K562 (cell line): Measurements from ENCODE around the gene VDR. TPM values are rescaled to one million over a fixed set of nuclear protein-coding genes. Genes with fewer than 3 reads are reported as not detected.

Source experiments
- CBFA2T3 ChIP-seq: fragments of 450-650 bp; IDR thresholded peaks from 2 replicates; pipeline ENCODE4 v1.6.1; 2017
- JUND ChIP-seq, 2 experiments: IDR thresholded peaks; 2 replicates in 1 of 2; 3 replicates in 1 of 2; pipeline ENCODE4 v1.6.1; 2011; ENCODE audit warnings: borderline replicate concordance in 2 of 2, low read depth in 2 of 2, low read length in 2 of 2, improper control_type of control experiment in 1 of 2, missing biosample characterization in 1 of 2, missing genetic modification characterization in 1 of 2, missing genetic modification reagents in 1 of 2
- NR2C2 ChIP-seq, 2 experiments: fragments of 200-800 bp in 1 of 2; sonication (Bioruptor generic) in 1 of 2; sonication (generic) in 1 of 2; formaldehyde crosslinking in 1 of 2; IDR thresholded peaks; 2 replicates each; pipeline versions ENCODE4 v1.6.1 to v1.8.0; 2016 to 2022; ENCODE audit warnings: mild to moderate bottlenecking in 1 of 2, missing compliant biosample characterization in 1 of 2, missing genetic modification characterization in 1 of 2, missing genetic modification reagents in 1 of 2
- RCOR1 ChIP-seq, 2 experiments: IDR thresholded peaks; 2 replicates each; pipeline ENCODE4 v1.6.1; 2012; ENCODE audit warnings: low read depth in 2 of 2, low read length in 2 of 2, borderline replicate concordance in 1 of 2, improper control_type of control experiment in 1 of 2
- TCF7 ChIP-seq: sonication (generic); IDR thresholded peaks from 2 replicates; pipeline ENCODE4 v1.6.1; 2016; ENCODE audit warnings: antibody characterized with exemption, borderline replicate concordance
- ZNF239 ChIP-seq: fragments of 250-450 bp; sonication (Bioruptor Pico); IDR thresholded peaks from 2 replicates; pipeline ENCODE4 v1.4.0; 2020; ENCODE audit warnings: mild to moderate bottlenecking
- polyA plus RNA-seq, 8 experiments: library from polyadenylated mRNA; depleted of rRNA in 4 of 8; stranded (reverse) in 5 of 8; unstranded in 3 of 8; fragments of >200 nt; fragmentation: Nextera tagmentation in 2 of 8; fragmentation: Illumina TruSeq in 1 of 8; extraction: Ambion mirVana in 2 of 8; extraction: Trizol in 1 of 8; gene quantifications; 2 replicates each; pipeline versions ENCODE4 v1.2.1 to v1.2.3, GENCODE V29; 2011 to 2014; ENCODE audit warnings: inconsistent platforms in 1 of 8, missing spikeins in 1 of 8
- total RNA-seq, 7 experiments: library from RNA; depleted of rRNA in 6 of 7; stranded (reverse); fragments of >200 nt in 6 of 7; fragmentation: Illumina TruSeq in 2 of 7; extraction: Trizol in 2 of 7; gene quantifications; 2 replicates each; pipeline versions ENCODE4 v1.2.1 to v1.2.3, GENCODE V29; 2011 to 2021; ENCODE audit warnings: low replicate concordance in 1 of 7
- TF ChIP-seq, protein P1 (sequence below): fragments of 250-450 bp; sonication (Bioruptor Pico); IDR thresholded peaks from 2 replicates; pipeline ENCODE4 v1.4.0; 2020
- TF ChIP-seq, protein P2 (sequence below): fragments of 250-450 bp; sonication (Bioruptor Pico); IDR thresholded peaks from 2 replicates; pipeline ENCODE4 v1.4.0; 2020; ENCODE audit warnings: borderline replicate concordance
- TF ChIP-seq, protein P3 (sequence below), 2 experiments: fragments of 450-650 bp in 1 of 2; sonication (generic) in 1 of 2; formaldehyde crosslinking in 1 of 2; IDR thresholded peaks; 2 replicates each; pipeline versions ENCODE4 v1.7.1 to v1.9.0; 2016 to 2022; ENCODE audit warnings: inconsistent platforms in 1 of 2, mild to moderate bottlenecking in 1 of 2, missing genetic modification reagents in 1 of 2

Gene VDR
- total and polyA plus RNA-seq, 9 of the 15 experiments (the other 6 are each of a cell fraction or from before 2014, with no cell fraction given), result 0.61 to 4.8 (median 2.0) TPM

DNA sequence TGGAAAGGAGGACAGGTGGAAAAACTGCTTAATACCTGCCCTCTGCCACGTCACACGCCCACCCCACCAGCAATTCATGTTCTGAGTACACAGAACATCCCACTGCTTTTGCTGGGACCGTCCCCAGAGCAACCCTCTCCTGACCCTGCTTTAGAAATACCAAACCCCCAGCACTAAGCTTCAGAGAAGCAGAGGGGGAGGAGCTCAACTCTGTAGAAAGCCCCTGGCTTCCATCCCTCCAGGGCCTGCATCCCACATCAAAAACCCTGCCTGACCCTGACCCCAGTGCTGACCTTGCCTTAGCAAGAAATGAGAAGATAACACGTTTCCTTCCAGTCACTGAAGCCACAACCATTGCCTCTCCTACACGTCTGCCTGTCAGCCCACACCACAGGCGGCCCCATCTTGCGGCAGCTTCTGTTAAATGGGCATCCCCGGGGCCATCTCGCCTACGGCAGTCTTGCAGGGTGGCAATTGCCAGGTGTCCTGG lies 19.7 kb downstream of the VDR start (continued):
- TF ChIP-seq, protein P1, sequence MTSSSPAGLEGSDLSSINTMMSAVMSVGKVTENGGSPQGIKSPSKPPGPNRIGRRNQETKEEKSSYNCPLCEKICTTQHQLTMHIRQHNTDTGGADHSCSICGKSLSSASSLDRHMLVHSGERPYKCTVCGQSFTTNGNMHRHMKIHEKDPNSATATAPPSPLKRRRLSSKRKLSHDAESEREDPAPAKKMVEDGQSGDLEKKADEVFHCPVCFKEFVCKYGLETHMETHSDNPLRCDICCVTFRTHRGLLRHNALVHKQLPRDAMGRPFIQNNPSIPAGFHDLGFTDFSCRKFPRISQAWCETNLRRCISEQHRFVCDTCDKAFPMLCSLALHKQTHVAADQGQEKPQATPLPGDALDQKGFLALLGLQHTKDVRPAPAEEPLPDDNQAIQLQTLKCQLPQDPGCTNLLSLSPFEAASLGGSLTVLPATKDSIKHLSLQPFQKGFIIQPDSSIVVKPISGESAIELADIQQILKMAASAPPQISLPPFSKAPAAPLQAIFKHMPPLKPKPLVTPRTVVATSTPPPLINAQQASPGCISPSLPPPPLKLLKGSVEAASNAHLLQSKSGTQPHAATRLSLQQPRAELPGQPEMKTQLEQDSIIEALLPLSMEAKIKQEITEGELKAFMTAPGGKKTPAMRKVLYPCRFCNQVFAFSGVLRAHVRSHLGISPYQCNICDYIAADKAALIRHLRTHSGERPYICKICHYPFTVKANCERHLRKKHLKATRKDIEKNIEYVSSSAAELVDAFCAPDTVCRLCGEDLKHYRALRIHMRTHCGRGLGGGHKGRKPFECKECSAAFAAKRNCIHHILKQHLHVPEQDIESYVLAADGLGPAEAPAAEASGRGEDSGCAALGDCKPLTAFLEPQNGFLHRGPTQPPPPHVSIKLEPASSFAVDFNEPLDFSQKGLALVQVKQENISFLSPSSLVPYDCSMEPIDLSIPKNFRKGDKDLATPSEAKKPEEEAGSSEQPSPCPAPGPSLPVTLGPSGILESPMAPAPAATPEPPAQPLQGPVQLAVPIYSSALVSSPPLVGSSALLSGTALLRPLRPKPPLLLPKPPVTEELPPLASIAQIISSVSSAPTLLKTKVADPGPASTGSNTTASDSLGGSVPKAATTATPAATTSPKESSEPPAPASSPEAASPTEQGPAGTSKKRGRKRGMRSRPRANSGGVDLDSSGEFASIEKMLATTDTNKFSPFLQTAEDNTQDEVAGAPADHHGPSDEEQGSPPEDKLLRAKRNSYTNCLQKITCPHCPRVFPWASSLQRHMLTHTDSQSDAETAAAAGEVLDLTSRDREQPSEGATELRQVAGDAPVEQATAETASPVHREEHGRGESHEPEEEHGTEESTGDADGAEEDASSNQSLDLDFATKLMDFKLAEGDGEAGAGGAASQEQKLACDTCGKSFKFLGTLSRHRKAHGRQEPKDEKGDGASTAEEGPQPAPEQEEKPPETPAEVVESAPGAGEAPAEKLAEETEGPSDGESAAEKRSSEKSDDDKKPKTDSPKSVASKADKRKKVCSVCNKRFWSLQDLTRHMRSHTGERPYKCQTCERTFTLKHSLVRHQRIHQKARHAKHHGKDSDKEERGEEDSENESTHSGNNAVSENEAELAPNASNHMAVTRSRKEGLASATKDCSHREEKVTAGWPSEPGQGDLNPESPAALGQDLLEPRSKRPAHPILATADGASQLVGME (CRISPR knock-in tag), result peak; percentile 79; the same call in 1 of the 2 replicates
- peak; percentile 84 for TF ChIP-seq TCF7
- TF ChIP-seq, protein P2, sequence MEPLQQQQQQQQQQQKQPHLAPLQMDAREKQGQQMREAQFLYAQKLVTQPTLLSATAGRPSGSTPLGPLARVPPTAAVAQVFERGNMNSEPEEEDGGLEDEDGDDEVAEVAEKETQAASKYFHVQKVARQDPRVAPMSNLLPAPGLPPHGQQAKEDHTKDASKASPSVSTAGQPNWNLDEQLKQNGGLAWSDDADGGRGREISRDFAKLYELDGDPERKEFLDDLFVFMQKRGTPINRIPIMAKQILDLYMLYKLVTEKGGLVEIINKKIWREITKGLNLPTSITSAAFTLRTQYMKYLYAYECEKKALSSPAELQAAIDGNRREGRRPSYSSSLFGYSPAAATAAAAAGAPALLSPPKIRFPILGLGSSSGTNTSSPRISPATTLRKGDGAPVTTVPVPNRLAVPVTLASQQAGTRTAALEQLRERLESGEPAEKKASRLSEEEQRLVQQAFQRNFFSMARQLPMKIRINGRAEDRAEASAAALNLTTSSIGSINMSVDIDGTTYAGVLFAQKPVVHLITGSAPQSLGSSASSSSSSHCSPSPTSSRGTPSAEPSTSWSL, result no peak
- TF ChIP-seq RCOR1 (IDR thresholded peaks at IDR 0.05; ENCODE audit: borderline replicate concordance in 1 of 2, low read depth in 2 of 2, low read length in 2 of 2), result 0 out of 4 replicates have a peak, but pooled peaks of 1 of the 2 experiments have one; percentile 64
- 0 out of 2 replicates have a peak, but pooled peaks have one; percentile 11 for TF ChIP-seq ZNF239 (CRISPR knock-in tag)
- TF ChIP-seq JUND (IDR thresholded peaks at IDR 0.05; ENCODE audit: borderline replicate concordance, low read depth, low read length), result 0 out of 2 replicates have a peak, but pooled peaks have one; percentile 4
- no peak for TF ChIP-seq JUND (tag; IDR thresholded peaks at IDR 0.05; ENCODE audit: borderline replicate concordance, low read depth, low read length)
- TF ChIP-seq, protein P3, sequence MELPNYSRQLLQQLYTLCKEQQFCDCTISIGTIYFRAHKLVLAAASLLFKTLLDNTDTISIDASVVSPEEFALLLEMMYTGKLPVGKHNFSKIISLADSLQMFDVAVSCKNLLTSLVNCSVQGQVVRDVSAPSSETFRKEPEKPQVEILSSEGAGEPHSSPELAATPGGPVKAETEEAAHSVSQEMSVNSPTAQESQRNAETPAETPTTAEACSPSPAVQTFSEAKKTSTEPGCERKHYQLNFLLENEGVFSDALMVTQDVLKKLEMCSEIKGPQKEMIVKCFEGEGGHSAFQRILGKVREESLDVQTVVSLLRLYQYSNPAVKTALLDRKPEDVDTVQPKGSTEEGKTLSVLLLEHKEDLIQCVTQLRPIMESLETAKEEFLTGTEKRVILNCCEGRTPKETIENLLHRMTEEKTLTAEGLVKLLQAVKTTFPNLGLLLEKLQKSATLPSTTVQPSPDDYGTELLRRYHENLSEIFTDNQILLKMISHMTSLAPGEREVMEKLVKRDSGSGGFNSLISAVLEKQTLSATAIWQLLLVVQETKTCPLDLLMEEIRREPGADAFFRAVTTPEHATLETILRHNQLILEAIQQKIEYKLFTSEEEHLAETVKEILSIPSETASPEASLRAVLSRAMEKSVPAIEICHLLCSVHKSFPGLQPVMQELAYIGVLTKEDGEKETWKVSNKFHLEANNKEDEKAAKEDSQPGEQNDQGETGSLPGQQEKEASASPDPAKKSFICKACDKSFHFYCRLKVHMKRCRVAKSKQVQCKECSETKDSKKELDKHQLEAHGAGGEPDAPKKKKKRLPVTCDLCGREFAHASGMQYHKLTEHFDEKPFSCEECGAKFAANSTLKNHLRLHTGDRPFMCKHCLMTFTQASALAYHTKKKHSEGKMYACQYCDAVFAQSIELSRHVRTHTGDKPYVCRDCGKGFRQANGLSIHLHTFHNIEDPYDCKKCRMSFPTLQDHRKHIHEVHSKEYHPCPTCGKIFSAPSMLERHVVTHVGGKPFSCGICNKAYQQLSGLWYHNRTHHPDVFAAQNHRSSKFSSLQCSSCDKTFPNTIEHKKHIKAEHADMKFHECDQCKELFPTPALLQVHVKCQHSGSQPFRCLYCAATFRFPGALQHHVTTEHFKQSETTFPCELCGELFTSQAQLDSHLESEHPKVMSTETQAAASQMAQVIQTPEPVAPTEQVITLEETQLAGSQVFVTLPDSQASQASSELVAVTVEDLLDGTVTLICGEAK (IDR thresholded peaks at IDR 0.05), result no peak
- TF ChIP-seq, protein P3 (CRISPR knock-in tag; IDR thresholded peaks at IDR 0.05), result no peak
- TF ChIP-seq CBFA2T3, result peak; percentile 48
- no peak for TF ChIP-seq NR2C2 (CRISPR knock-in tag; IDR thresholded peaks at IDR 0.05)
- peak; percentile 59; the same call in 1 of the 2 replicates for TF ChIP-seq NR2C2 (tag; IDR thresholded peaks at IDR 0.05)
